Measurements from ENCODE around the gene MED17. TPM values are rescaled to one million over a fixed set of nuclear protein-coding genes. Genes with fewer than 3 reads are reported as not detected.

The MED17 gene
- total RNA-seq, 1 experiment from 2014 or later: 29.6 TPM

DNA sequence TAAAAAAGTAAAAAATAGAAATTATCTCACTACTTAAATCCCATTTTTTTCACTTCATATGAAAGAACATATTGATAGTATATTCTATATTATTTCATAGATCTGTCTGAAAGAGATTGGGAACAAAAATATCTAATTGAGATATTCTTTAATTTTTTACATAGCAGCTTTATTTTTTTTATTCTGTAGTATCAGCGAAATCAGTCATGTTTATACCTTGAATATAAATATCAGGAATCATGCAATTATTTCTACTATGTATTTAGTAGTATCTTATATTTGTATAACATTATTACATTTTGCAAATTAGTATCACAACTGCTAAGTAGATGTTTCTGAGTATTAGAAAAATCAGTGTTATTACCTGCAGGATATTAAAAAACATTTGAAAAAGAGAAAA lies 22.2 kb upstream of the MED17 start (continued):
- TF ChIP-seq EMX1 (CRISPR knock-in tag; IDR thresholded peaks at IDR 0.05): no peak

GRCh38 chr11:93765551-93765950 lies 18.5 kb upstream of the MED17 start:
- peaks cover 15% of the 10 kb centered on the region for H3K36me3 Mint-ChIP-seq
- CTCF ChIA-PET: interaction anchor here (1.3 kb wide), 1 partner anchor 10 kb away, joined by 3 read pairs; no protein-coding TSS in a partner anchor
- POLR2A ChIA-PET: interaction anchor here (1.2 kb wide), 1 partner anchor 19 kb away, joined by 4 read pairs; the partner anchor contains the start of gene MED17
- ATAC-seq (no peak), DNase-seq (ENCODE audit: low spot score) (no peak)
- H3K9me3 Mint-ChIP-seq: peaks cover 23% of the 10 kb centered on the region
- TF ChIP-seq SMAD4 (CRISPR knock-in tag; IDR thresholded peaks at IDR 0.05): no peak
- TF ChIP-seq ZNF317 (CRISPR knock-in tag; IDR thresholded peaks at IDR 0.05; ENCODE audit: borderline replicate concordance, low read depth): no peak
- no peak for TF ChIP-seq MXD4 (CRISPR knock-in tag; IDR thresholded peaks at IDR 0.05; ENCODE audit: borderline replicate concordance)
- no peak for TF ChIP-seq NR3C1 (CRISPR knock-in tag; conservative IDR thresholded peaks at IDR 0.05; ENCODE audit: low read depth)
- TF ChIP-seq, protein P1, sequence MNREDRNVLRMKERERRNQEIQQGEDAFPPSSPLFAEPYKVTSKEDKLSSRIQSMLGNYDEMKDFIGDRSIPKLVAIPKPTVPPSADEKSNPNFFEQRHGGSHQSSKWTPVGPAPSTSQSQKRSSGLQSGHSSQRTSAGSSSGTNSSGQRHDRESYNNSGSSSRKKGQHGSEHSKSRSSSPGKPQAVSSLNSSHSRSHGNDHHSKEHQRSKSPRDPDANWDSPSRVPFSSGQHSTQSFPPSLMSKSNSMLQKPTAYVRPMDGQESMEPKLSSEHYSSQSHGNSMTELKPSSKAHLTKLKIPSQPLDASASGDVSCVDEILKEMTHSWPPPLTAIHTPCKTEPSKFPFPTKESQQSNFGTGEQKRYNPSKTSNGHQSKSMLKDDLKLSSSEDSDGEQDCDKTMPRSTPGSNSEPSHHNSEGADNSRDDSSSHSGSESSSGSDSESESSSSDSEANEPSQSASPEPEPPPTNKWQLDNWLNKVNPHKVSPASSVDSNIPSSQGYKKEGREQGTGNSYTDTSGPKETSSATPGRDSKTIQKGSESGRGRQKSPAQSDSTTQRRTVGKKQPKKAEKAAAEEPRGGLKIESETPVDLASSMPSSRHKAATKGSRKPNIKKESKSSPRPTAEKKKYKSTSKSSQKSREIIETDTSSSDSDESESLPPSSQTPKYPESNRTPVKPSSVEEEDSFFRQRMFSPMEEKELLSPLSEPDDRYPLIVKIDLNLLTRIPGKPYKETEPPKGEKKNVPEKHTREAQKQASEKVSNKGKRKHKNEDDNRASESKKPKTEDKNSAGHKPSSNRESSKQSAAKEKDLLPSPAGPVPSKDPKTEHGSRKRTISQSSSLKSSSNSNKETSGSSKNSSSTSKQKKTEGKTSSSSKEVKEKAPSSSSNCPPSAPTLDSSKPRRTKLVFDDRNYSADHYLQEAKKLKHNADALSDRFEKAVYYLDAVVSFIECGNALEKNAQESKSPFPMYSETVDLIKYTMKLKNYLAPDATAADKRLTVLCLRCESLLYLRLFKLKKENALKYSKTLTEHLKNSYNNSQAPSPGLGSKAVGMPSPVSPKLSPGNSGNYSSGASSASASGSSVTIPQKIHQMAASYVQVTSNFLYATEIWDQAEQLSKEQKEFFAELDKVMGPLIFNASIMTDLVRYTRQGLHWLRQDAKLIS (CRISPR knock-in tag; IDR thresholded peaks at IDR 0.05; ENCODE audit: borderline replicate concordance): no peak
- TF ChIP-seq TCF7 (CRISPR knock-in tag; IDR thresholded peaks at IDR 0.05; ENCODE audit: low read depth): no peak
- TF ChIP-seq, protein P2, sequence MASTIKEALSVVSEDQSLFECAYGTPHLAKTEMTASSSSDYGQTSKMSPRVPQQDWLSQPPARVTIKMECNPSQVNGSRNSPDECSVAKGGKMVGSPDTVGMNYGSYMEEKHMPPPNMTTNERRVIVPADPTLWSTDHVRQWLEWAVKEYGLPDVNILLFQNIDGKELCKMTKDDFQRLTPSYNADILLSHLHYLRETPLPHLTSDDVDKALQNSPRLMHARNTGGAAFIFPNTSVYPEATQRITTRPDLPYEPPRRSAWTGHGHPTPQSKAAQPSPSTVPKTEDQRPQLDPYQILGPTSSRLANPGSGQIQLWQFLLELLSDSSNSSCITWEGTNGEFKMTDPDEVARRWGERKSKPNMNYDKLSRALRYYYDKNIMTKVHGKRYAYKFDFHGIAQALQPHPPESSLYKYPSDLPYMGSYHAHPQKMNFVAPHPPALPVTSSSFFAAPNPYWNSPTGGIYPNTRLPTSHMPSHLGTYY (CRISPR knock-in tag; IDR thresholded peaks at IDR 0.05): no peak
- no peak for TF ChIP-seq TEAD1 (CRISPR knock-in tag; IDR thresholded peaks at IDR 0.05)
- peaks cover 8% of the 10 kb centered on the region for H3K4me1 Mint-ChIP-seq
- no peak overlapping the region for H3K27ac Mint-ChIP-seq
- no peak overlapping the region for H3K4me3 Mint-ChIP-seq
- H3K27me3 Mint-ChIP-seq (ENCODE audit: low read depth): no peaks in the 10 kb centered on the region; the same call in 1 of the 2 replicates

DNA sequence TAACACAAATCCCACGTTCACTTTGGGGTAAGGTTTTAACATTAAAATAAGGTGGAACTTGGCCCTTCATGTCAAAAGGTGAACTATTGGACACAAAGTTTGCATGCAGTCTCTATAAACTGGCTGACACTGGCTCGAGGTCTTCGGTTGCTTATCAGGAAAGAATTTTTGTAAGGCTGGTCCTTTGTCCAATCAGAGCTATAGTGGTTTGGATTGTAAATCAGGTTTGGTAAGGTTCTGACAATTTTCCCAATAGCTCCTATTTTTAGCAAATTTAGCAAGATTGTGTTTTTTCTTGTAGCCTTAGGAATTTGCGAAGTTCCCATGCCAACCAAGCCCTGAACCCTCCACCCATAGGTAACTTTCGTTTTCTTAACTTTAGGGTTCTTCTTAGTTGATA lies 17.6 kb upstream of the MED17 start:
- POLR2A ChIA-PET: interaction anchor here (1.2 kb wide), 1 partner anchor 18 kb away, joined by 4 read pairs; the partner anchor contains the start of gene MED17
- H3K4me1 Mint-ChIP-seq: peaks cover 10% of the 10 kb centered on the region

More for the DNA sequence above, 17.6 kb upstream of the MED17 start:
- no peak for DNase-seq (ENCODE audit: low spot score)
- CTCF ChIA-PET: no interaction called here
- no peak overlapping the region for H3K27ac Mint-ChIP-seq
- TF ChIP-seq, protein P2 (CRISPR knock-in tag; IDR thresholded peaks at IDR 0.05): no peak
- no peak for TF ChIP-seq ZNF396 (CRISPR knock-in tag; IDR thresholded peaks at IDR 0.05; ENCODE audit: borderline replicate concordance)
- TF ChIP-seq MLX (CRISPR knock-in tag; IDR thresholded peaks at IDR 0.05): no peak
- no peak for TF ChIP-seq MXD4 (CRISPR knock-in tag; IDR thresholded peaks at IDR 0.05; ENCODE audit: borderline replicate concordance)
- no peak for TF ChIP-seq FOXJ3 (CRISPR knock-in tag; IDR thresholded peaks at IDR 0.05; ENCODE audit: borderline replicate concordance)
- TF ChIP-seq, protein P3, sequence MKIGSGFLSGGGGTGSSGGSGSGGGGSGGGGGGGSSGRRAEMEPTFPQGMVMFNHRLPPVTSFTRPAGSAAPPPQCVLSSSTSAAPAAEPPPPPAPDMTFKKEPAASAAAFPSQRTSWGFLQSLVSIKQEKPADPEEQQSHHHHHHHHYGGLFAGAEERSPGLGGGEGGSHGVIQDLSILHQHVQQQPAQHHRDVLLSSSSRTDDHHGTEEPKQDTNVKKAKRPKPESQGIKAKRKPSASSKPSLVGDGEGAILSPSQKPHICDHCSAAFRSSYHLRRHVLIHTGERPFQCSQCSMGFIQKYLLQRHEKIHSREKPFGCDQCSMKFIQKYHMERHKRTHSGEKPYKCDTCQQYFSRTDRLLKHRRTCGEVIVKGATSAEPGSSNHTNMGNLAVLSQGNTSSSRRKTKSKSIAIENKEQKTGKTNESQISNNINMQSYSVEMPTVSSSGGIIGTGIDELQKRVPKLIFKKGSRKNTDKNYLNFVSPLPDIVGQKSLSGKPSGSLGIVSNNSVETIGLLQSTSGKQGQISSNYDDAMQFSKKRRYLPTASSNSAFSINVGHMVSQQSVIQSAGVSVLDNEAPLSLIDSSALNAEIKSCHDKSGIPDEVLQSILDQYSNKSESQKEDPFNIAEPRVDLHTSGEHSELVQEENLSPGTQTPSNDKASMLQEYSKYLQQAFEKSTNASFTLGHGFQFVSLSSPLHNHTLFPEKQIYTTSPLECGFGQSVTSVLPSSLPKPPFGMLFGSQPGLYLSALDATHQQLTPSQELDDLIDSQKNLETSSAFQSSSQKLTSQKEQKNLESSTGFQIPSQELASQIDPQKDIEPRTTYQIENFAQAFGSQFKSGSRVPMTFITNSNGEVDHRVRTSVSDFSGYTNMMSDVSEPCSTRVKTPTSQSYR (CRISPR knock-in tag; IDR thresholded peaks at IDR 0.05): no peak
- no peak for TF ChIP-seq TEAD1 (CRISPR knock-in tag; IDR thresholded peaks at IDR 0.05)
- H3K27me3 Mint-ChIP-seq (ENCODE audit: low read depth): no peaks in the 10 kb centered on the region; the same call in 1 of the 2 replicates
- H3K9me3 Mint-ChIP-seq: peaks cover 23% of the 10 kb centered on the region
- H3K4me3 Mint-ChIP-seq: no peak overlapping the region
- ATAC-seq: no peak
- peaks cover 9% of the 10 kb centered on the region; the same call in 1 of the 2 replicates for H3K36me3 Mint-ChIP-seq

All from WTC11 (cell line).